GM19023 (cell line): ENCODE results near the gene EPS8L2.
"Not testable (repeated sequence)": the region's sequence is repeated elsewhere in the genome, so short reads cannot be mapped to it uniquely, and the experiment has no call there.

Source experiments
- ATAC-seq: cut with Tn5 transposase; IDR thresholded peaks from one replicate; pipeline ENCODE4 v1.9.1; 2021; ENCODE audit warnings: mild to moderate bottlenecking, moderate library complexity; ENCODE audit not compliant: unreplicated experiment

The EPS8L2 gene

DNA sequence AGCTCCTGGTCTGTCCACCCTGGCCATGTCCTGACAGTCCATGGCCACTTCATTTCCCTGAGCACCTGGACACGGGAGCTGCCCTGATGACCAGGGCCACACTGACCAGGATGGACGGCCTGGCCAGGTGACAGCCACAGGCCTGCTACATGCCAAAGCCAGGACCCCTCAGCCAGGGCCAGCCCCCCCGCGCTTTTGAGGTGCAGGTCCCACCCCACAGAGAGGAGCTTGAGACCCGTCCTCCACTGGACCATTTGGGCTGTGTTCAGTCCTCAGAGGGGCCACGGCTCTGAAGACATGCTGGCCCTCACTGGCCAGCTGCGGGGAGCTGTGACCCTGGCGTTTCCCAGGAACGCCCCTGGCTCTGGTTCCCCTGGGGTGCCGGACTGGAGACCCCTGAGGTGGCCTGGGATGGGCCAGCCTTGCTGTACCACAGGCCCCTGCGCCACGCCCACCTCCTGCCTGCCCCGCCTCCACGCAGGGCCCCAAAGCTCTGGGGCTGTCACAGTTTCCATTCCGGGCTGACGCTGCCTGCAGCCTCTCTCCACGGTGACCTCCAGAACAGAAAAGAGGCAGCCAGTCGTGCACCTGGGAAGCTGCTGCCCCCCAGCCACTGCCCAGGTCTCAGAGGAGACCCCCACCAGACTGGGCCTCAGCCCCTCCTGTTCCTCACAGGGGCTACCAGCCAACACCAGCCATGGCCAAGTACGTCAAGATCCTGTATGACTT lies 18.2 kb downstream of the EPS8L2 start:
- ATAC-seq = no peak

DNA sequence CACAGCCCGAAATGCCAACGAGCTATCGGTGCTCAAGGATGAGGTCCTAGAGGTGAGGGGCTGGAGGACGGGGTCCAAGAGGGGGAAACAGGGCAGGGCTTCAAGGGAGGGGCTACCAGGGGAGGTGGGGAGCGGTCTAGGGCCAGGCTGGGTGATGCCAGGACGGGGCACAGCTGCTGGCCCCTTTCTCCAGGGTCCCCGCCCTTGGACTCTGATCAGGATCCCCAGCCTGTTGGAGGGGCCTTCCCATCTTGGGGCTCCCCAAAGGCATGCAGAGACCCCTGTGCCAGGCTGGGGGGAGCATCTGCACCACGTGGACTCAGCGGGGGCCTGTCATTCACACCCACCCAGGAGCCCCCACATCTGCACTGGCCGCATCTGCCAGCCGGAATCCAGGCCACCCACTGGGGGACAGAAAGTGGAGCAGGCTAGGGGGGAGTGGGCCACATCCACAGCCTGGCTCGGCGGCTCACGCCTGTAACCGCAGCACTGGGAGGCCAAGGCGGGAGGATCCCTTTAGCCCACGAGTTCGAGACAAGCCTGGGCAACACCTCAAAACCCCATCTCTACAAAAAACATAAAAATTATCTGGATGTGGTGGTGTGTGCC lies 18.9 kb downstream of the EPS8L2 start:
- ATAC-seq = no peak

DNA sequence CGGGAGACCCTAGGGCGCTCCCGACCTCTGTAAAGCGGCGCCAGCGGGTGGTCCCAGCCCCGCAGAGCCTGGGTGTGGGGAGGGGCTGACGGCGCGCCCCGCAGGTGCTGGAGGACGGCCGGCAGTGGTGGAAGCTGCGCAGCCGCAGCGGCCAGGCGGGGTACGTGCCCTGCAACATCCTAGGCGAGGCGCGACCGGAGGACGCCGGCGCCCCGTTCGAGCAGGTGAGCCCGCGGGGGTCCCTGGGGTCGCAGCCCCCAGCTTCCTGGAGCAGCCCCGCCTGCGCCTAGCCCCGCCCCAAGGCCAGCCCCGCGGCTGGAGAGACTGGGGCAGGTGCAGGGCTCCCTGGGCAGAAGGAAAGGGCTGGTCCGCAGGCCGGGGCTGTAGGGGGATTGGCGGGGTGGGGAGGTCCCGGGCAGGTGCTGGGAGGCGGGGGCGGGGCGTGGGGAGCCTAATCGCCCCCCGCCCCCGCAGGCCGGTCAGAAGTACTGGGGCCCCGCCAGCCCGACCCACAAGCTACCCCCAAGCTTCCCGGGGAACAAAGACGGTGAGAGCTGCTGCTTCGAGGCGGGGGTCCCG lies 19.7 kb downstream of the EPS8L2 start:
- ATAC-seq = no peak

DNA sequence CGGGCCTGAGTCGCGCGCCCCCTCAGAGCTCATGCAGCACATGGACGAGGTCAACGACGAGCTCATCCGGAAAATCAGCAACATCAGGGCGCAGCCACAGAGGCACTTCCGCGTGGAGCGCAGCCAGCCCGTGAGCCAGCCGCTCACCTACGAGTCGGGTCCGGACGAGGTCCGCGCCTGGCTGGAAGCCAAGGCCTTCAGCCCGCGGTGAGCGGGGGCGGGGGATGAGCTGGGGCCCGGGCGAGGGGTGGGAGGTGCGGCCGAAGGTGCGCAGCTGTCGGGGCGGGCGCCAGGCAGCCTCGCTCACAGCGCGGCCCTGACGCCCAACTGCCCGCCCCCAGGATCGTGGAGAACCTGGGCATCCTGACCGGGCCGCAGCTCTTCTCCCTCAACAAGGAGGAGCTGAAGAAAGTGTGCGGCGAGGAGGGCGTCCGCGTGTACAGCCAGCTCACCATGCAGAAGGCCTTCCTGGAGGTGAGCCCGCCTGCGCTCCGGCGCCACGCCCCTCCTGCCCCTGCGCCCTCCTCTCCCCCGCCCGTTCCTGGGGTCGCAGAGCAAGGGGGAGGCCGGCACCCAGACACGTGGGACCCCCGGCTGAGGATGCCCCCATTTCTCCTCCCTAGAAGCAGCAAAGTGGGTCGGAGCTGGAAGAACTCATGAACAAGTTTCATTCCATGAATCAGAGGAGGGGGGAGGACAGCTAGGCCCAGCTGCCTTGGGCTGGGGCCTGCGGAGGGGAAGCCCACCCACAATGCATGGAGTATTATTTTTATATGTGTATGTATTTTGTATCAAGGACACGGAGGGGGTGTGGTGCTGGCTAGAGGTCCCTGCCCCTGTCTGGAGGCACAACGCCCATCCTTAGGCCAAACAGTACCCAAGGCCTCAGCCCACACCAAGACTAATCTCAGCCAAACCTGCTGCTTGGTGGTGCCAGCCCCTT lies 20.5 kb downstream of the EPS8L2 start:
- no peak for ATAC-seq

DNA sequence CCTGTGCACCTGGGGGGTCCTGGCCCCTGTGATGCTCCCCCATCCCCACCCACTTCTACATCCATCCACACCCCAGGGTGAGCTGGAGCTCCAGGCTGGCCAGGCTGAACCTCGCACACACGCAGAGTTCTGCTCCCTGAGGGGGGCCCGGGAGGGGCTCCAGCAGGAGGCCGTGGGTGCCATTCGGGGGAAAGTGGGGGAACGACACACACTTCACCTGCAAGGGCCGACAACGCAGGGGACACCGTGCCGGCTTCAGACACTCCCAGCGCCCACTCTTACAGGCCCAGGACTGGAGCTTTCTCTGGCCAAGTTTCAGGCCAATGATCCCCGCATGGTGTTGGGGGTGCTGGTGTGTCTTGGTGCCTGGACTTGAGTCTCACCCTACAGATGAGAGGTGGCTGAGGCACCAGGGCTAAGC lies 21.3 kb downstream of the EPS8L2 start:
- ATAC-seq = no peak

DNA sequence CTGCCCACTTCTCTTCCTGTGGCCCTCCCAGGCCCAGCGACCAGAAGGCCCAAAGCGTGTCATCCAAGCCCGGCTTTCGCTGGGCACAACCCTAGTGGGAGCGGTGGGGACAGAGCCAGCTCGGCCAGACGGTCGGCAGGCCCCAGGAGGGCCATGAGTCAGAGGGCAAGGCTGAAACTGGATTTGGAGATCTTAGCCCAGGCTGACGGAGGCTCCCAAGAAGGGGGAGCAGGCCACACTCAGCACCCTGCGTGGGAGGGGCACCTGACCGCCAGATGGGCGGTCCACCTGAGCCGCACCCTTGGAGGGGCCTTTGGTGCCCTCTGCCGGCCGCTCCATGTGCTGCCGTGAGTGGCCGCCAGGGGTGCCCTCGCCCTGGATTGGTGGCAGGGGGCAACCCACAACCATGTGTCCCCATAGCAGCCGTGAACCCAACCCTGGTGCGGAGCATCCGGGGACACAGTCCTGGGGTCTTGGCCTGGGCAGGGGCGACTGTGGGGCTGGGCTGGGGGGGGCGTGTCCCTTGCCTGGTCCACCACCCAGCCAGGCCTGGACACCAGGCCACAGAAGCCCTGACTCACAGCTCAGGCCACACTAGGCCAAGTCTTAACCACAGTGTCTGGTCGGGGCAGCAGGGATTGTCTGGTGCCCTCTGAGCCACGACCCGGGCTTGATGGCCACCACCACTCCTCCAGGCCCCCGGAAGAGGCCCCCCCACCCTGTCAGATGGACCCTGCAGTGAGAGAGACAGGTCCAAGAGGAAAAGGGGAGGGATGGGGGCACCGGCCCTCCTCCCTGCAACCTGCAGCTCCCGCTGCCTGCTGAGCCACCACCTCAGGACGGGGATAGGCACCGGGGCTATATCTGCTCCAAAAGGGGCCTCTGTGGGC lies 22.1 kb downstream of the EPS8L2 start:
- no peak for ATAC-seq

DNA sequence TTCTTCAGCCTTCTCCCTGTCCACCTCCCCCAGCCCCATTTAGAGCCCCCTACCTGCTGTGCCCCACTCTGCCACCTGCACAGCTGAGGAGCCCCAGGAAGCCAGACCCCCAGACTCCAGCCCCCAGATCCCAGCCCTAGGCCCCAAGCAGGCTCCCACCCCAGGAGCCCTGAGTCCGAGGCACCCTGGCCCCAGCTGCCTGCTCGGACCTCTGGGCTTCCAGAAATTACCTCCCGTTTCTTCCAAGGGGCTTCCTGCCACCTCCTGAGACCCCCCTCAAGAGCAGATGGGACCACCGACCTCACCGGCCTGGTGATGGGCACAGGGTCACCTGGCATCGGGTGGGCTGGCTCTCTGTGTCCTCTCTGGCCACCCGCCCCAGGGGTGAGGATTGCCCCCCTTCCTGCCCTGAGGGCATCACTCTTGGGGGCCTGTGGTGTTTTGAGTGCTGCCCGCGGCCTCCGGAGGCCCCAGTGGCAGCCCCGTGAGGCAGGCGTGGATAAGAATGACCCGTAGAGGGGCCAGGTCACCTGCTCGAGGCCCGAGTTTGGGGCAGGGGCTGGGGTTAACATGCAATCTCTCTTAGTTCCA lies 23.0 kb downstream of the EPS8L2 start:
- ATAC-seq = no peak

DNA sequence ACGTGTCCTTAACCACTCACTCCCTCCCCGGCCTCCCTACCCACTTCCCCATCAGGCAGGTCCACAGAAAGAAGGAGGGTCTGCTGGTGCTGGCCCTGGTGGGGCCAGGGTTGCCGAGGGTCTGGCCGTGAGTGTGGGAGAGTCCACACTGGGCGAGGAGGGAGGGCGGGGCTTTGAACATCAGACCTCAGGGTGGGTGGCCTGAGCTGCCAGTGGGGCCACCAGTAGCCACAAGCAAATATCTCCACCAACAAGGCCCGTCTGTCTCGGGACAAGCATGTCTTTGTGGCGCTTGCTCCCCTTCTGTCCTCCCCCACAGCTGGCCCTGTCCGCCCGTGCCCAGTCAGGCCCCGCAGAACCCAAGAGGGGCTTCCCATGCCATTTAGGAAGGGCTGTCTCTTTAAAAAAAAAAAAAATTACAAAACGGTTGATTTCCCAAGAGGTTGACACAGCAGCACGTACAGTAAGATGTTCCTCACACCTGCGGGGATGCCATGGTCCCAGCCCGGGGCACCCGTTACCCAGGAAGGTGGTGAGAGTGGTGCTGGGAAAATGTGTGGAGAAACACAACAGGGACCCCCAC lies 23.6 kb downstream of the EPS8L2 start:
- ATAC-seq = no peak

DNA sequence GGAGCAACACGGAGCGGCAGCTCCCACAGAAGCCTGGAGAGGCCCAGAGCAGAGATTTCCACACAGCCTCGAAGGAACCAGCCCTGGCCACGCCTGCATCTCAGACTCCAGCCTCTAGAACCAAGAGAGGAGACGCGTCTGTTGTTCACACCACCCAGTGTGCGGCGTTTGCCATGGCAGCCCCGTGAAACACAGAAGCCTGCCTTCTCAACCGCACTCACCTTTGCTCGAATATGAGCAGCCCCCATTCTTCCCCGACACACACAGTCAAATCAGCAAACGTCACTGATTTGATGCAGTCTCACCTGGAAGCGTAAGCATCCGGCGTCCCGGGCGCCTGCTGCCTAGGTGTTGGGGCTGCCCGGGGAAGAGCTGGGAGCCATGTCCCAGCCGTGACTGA lies 27.0 kb downstream of the EPS8L2 start:
- ATAC-seq = no peak

DNA sequence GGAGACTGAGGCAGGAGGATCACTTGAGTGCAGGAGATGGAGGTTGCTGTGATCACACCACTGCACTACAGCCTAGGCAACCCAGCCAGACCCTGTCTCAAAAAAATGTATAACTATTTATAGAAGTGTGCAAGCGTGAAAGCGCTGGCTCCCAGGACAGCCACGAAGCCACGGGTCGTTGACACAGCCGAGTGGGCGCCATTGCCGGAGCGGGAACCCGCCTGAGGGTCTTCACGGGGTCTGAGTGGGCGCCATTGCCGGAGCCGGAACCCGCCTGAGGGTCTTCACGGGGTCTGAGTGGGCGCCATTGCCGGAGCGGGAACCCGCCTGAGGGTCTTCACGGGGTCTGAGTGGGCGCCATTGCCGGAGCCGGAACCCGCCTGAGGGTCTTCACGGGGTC lies 28.5 kb downstream of the EPS8L2 start:
- not testable (repeated sequence) for ATAC-seq

DNA sequence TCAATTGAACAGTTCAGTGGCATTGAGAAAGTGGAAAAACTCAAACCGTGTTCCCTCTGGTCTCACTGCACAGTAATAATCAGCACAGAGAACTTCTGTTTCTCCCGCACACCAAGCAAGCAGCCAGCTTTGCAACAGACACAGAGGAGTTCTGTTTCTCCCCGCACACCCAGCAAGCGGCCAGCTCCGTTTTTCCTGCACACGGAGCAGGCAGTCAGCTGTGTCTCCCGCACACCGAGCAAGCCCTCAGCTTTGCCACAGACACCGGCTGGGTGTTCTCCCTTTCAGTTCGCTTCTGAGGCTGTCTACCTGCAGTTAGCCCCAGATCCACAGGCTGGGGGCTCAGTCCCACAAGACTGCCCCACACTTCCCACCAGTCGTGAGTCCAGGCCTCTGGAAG lies 31.3 kb downstream of the EPS8L2 start:
- no peak for ATAC-seq

DNA sequence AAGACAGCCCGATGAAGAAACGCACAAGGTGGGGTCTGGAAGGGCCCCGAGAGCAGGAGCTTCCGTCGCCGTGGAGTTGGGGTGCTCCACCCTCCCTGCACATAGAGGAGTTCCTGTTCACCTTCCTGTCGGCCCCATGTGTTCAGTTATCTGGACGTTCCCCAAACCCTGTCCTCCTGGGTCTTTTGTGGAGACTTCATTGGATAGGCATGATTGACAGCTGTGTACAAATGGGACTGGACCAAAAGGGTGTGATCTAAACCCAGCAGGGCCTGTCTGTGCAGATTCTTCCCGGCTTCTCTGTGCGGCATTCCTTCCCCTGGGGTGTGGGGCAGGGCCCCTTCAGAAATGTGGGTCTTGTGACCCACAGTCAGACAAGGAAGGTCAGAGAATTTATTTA lies 31.9 kb downstream of the EPS8L2 start:
- ATAC-seq = not testable (repeated sequence)

DNA sequence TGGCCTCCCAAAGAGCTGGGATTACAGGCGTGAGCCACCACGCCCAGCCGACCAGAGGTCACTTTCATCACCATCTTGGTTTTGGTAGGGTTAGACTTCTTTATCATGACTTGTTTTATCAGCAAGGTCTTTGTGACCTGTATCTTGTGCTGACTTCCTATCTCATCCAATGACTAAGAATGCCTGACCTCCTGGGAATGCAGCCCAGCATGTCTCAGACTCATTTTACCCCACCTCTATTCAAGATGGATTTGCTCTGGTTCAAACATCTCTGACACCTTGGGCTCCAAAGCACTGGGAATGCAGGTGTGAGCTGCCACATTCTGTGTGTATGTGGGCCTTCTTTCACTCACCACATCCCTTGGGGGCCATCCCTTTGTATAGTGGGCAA lies 36.1 kb downstream of the EPS8L2 start:
- ATAC-seq = no peak

DNA sequence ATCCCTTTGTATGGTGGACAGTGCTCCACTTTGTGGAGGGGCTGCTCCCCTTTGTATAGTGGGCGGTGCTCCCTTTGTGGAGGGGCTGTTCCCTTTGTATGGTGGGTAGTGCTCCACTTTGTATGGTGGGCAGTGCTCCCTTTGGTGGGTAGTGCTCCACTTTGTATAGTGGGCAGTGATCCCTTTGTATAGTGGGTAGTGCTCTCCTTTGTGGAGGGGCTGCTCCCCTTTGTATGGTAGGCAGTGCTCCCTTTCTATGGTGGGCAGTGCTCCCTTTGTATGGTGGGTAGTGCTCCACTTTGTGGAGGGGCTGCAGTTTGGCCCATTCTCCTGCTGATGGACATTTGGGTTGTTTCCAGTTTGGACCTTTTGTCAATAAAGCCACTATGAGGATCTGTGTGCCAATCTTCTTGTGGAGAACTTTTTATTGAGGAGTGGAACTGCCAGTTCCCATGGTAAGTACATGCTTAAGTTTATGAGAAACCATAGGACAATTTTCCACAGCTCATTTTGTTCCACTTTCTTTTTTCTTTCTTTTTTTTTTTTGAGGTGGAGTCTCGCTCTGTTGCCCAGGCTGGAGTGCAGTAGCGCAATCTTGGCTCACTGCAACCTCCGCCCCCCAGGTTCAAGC lies 36.7 kb downstream of the EPS8L2 start:
- ATAC-seq = no peak

DNA sequence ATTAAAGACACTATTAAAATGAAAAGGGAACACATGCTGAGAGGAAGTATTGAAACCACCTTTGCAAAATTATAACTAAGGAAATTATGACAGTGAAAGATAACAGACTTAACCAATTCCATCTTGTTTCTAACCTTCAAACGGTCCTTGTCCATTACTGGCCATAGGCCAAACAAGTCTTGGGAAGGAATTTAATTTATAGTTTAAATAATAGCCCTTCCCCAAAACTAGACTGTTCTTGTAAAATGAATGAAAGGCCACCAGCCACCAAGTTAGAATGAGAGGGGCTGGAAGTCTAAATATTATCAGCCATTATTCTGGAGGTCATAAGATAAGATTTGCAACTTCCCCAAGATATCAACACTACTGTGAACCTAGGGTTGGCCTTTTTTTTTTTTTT lies 39.4 kb downstream of the EPS8L2 start:
- no peak for ATAC-seq

DNA sequence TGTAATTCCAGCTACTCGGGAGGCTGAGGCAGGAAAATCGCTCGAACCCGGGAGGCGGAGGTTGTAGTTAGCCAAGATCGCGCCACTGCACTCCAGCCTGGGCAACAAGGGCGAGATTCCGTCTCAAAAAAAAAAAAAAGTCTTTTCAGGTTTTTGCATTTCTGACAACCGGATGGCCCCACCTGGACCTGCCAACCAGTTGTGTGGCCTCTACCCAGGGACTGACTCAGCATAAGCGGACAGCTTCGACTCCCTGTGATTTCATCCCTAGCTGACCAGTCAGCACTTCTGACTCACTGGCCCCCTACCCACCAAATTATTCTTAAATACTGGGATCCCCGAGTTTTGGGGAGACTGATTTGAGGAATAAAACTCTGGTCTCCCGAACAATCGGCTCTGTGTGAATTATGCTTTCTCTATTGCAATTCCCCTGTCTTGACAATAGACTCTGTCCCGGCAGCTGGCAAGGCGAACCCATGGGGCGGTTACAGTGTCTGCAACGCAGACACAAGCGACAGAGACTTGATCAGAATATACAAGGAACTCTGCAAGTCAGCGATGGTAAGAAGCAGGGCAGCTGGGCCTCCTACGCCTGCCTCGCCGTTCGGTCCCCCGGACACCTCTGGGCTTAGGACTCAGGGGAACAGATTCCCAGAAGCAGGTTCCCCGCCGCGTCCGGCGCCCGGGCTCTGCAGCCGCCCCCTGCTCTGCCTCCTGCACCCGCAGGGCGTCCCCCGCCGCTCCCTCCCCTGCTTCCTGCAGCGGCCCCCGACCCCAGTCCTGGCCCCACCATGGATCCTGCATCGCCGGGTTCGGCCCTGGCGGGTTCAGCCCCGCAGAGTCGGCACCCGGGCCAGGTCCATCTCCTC lies 40.5 kb downstream of the EPS8L2 start:
- peak; percentile 20 for ATAC-seq

DNA sequence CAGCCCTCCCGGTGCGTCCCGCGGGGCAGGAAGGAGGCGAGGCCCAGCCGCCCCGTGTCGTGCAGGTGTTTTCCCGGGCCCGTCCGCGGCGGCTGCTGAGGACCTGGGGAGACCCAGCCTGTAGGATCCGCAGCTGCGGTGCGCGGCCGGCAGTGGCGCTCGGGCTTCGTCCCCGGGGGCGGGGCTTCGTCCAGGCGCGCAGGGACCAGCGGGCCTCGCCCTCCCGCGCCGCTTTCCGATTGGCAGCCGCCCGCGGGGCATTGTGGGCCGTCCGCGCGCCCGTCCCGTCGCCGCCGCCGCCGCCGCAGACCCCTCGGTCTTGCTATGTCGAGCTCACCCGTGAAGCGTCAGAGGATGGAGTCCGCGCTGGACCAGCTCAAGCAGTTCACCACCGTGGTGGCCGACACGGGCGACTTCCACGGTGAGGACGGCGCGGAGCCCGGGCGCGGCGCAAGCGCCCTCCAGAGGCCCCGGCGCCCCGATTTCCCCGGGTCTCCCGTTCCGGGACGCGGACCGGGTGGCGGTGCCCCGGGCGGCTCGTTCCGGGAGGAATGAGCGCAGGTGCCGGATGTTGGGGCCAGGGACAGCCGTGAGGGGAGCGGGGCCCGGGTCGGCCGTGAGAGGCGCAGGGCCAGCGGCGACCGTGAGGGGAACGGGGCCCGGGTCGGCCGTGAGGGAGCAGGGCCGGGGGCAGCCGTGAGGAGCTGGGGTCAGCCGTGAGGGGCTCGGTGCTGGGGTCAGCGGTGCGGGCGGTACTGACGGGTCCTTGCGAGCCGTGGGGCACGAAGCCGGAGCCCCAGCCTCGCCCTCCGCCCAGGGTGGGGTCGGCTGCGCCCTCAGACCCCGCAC lies 41.4 kb downstream of the EPS8L2 start, which contains the start of gene TALDO1:
Gene TALDO1, plus strand, starts transcription at position 307 of the 849 bp plus-strand sequence. Its CDS starts 18 bp downstream, at position 325.
- peak; percentile 87 for ATAC-seq
